ENCODE measurements around the gene DHTKD1. TPM values are rescaled to one million over a fixed set of nuclear protein-coding genes. Genes with fewer than 3 reads are reported as not detected.

The DHTKD1 gene
- total RNA-seq, 1 donor from 2014 or later, result 56.1 TPM

DNA sequence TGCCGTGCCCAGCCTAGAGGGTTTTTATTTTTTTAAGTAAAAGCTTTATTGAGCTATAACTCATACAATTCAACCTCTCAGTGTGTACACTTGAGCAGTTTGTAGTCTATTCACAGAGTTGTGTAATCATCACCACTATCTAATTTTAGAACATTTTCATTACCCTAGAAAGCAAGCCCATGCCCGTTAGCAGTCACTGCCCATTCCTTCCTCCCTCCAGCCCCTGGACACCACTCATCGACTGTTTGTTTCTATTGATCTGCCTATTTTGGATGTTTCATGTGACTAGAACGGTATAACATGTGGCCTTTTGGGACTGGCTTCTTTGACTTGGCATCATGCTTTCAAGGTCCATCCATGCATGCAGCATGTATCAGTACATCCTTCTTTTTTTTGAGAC is 35.0 kb downstream of the DHTKD1 start:
- DNase-seq (ENCODE audit: low read depth, low spot score), result no peak
- Mint-ChIP-seq H3K9me3 (no peaks in the 10 kb centered on the region), H3K27me3 (ENCODE audit: low read depth) (no peaks in the 10 kb centered on the region), H3K36me3 (ENCODE audit: low read depth) (peaks cover 21% of the 10 kb centered on the region), H3K4me1 (no peaks in the 10 kb centered on the region), H3K4me3 (no peak overlapping the region), H3K27ac (ENCODE audit: unreplicated experiment) (no peak overlapping the region)
- TF ChIP-seq, protein P1, sequence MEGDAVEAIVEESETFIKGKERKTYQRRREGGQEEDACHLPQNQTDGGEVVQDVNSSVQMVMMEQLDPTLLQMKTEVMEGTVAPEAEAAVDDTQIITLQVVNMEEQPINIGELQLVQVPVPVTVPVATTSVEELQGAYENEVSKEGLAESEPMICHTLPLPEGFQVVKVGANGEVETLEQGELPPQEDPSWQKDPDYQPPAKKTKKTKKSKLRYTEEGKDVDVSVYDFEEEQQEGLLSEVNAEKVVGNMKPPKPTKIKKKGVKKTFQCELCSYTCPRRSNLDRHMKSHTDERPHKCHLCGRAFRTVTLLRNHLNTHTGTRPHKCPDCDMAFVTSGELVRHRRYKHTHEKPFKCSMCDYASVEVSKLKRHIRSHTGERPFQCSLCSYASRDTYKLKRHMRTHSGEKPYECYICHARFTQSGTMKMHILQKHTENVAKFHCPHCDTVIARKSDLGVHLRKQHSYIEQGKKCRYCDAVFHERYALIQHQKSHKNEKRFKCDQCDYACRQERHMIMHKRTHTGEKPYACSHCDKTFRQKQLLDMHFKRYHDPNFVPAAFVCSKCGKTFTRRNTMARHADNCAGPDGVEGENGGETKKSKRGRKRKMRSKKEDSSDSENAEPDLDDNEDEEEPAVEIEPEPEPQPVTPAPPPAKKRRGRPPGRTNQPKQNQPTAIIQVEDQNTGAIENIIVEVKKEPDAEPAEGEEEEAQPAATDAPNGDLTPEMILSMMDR (conservative IDR thresholded peaks at IDR 0.05), result no peak

DNA sequence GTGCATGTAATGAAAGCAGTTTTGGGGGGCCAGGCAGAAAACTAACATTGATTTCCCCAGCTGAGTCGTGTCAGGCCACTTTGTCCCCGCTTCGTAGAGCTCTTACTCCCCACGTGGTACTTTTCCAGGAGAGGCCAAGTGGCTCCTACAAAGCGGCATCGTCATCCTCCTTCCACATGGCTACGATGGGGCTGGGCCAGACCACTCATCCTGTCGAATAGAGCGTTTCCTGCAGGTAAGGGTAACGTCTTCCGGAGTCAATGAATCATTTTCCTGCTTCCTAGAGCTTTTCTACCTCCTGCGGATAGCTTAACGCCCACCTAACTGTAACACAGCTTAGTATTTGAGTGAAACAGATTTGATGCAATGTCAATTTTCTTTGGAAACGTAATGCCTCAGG is 39.0 kb downstream of the DHTKD1 start:
- Mint-ChIP-seq H3K27me3 (ENCODE audit: low read depth) (no peaks in the 10 kb centered on the region), H3K4me3 (no peak overlapping the region), H3K36me3 (ENCODE audit: low read depth) (peaks cover 20% of the 10 kb centered on the region), H3K4me1 (no peaks in the 10 kb centered on the region), H3K27ac (ENCODE audit: unreplicated experiment) (no peak overlapping the region), H3K9me3 (no peaks in the 10 kb centered on the region)
- TF ChIP-seq, protein P1 (conservative IDR thresholded peaks at IDR 0.05), result no peak
- DNase-seq (ENCODE audit: low read depth, low spot score), result no peak

DNA sequence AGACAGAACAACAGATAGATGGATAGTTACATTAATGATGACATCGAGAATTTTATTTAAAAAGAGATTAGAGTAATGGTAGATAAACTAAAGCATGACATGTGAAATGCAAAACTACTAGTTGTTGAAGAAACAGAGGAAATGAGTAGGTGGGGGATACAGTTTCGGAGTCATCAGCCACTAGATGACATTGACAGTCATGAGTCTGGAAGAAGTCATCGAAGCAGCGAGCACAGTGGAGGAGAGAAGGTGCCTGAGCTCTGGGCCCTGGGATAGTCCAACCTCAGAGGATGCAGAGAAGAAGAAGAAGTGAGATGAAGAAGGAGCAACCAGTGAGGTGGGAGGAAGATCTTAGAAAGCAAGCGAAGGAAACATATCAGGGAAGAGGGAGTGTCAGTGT is 40.5 kb downstream of the DHTKD1 start:
- DNase-seq (ENCODE audit: low read depth, low spot score), result no peak
- TF ChIP-seq, protein P1 (conservative IDR thresholded peaks at IDR 0.05), result no peak
- H3K27ac Mint-ChIP-seq (ENCODE audit: unreplicated experiment), result no peak overlapping the region
- no peaks in the 10 kb centered on the region for H3K27me3 Mint-ChIP-seq (ENCODE audit: low read depth)
- H3K4me3 Mint-ChIP-seq, result no peak overlapping the region
- H3K36me3 Mint-ChIP-seq (ENCODE audit: low read depth), result peaks cover 14% of the 10 kb centered on the region
- H3K4me1 Mint-ChIP-seq, result no peaks in the 10 kb centered on the region
- no peaks in the 10 kb centered on the region for H3K9me3 Mint-ChIP-seq

DNA sequence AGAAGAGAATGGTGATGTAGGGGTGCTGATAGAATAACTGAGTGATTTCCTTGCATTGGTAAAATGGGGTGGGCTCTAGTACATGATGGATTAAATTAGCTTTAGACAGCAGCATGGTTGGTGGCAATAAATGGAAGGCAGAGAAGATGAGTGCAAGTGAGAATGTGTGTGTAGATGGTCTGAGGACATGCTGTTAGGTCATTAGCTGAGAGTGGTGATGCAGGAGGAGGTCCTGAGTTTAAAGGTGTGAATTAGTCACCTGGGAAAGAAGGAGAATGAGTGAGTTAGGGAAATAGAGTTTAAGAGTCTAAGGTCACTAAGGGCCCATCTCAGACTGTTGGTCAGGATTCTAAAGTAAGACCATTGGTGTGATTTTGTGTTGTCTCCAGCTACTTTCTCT is 42.8 kb downstream of the DHTKD1 start:
- Mint-ChIP-seq H3K9me3 (no peaks in the 10 kb centered on the region), H3K27me3 (ENCODE audit: low read depth) (no peaks in the 10 kb centered on the region), H3K4me1 (no peaks in the 10 kb centered on the region), H3K4me3 (no peak overlapping the region), H3K36me3 (ENCODE audit: low read depth) (peaks cover 15% of the 10 kb centered on the region), H3K27ac (ENCODE audit: unreplicated experiment) (peak overlapping the region; percentile 29)
- DNase-seq (ENCODE audit: low read depth, low spot score), result no peak
- TF ChIP-seq, protein P1 (conservative IDR thresholded peaks at IDR 0.05), result no peak

DNA sequence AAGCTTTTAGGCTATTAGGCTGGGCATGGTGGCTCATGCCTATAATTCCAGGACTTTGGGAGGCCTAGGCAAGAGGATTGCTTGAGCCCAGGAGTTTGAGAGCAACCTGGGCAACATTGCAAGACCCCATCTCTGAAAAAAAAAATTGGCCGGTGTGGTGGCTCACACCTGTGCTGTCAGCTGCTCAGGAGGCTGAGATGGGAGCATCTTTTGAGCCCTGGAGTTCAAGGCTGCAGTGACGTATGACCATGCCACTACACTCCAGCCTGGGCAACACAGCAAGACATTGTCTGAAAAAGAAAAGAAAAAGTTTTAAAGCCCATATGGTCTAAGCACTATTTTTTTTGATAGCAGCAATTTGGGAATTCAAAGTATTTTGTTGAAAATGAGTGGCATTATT is 44.9 kb downstream of the DHTKD1 start:
- H3K27me3 Mint-ChIP-seq (ENCODE audit: low read depth), result no peaks in the 10 kb centered on the region
- DNase-seq (ENCODE audit: low read depth, low spot score), result no peak
- TF ChIP-seq, protein P1 (conservative IDR thresholded peaks at IDR 0.05), result no peak
- H3K27ac Mint-ChIP-seq (ENCODE audit: unreplicated experiment), result no peak overlapping the region
- peaks cover 16% of the 10 kb centered on the region for H3K36me3 Mint-ChIP-seq (ENCODE audit: low read depth)
- no peaks in the 10 kb centered on the region for H3K9me3 Mint-ChIP-seq
- H3K4me1 Mint-ChIP-seq, result no peaks in the 10 kb centered on the region
- no peak overlapping the region for H3K4me3 Mint-ChIP-seq

DNA sequence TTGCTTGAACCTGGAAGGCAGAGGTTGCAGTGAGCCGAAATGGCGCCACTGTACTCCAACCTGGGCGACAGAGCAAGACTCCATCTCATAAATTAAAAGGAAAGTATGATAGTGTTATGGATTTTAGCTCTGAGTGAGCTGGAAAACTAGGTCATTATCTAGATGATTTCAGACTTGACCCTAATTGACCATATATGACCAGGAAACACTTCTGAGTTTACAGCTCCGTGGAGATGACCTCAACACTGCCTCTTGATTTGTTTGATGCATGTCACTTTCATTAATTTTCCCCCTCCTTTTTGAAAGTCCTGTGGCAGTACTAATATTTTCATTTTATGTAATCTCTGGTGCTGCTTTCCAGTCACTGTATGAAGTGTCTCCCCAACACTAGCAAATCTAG is 52.9 kb downstream of the DHTKD1 start:
- H3K4me1 Mint-ChIP-seq, result no peaks in the 10 kb centered on the region
- no peak for DNase-seq (ENCODE audit: low read depth, low spot score)
- TF ChIP-seq, protein P1 (conservative IDR thresholded peaks at IDR 0.05), result no peak
- H3K27ac Mint-ChIP-seq (ENCODE audit: unreplicated experiment), result no peak overlapping the region
- no peaks in the 10 kb centered on the region for H3K27me3 Mint-ChIP-seq (ENCODE audit: low read depth)
- H3K4me3 Mint-ChIP-seq, result no peak overlapping the region
- no peaks in the 10 kb centered on the region for H3K9me3 Mint-ChIP-seq
- peaks cover 24% of the 10 kb centered on the region for H3K36me3 Mint-ChIP-seq (ENCODE audit: low read depth)
